A549 treated with AZD9567 at 1 μM for 4 hours (cell line): ENCODE results near the gene HTR3C. TPM values are rescaled to one million over a fixed set of nuclear protein-coding genes. Genes with fewer than 3 reads are reported as not detected.

ENCODE experiments used
- total RNA-seq: library from RNA; stranded (reverse); fragments of 200-300 nt; extraction: Qiagen RNA extraction; gene quantifications from 5 replicates; pipeline ENCODE4 v1.2.3, GENCODE V29; 2022; ENCODE audit not compliant: insufficient read depth

The HTR3C gene
- total RNA-seq: not detected in 5 replicates

GRCh38 chr3:184052767-184053166 lies at the start of gene HTR3C:
Gene HTR3C, plus strand, starts transcription at chr3:184053047. Its CDS starts 34 bp downstream, at chr3:184053081.

GRCh38 chr3:184017672-184018423 lies 35.0 kb upstream of the HTR3C start, which contains the start of gene ABCC5:
Gene ABCC5, minus strand, starts transcription at chr3:184017884. Its CDS starts 3,492 bp downstream, at chr3:184014392.

GRCh38 chr3:184031187-184031792 lies 21.6 kb upstream of the HTR3C start, which contains the start of gene HTR3D:
Gene HTR3D, plus strand, starts transcription at chr3:184031742. Its CDS starts 0 bp downstream, at chr3:184031742.

DNA sequence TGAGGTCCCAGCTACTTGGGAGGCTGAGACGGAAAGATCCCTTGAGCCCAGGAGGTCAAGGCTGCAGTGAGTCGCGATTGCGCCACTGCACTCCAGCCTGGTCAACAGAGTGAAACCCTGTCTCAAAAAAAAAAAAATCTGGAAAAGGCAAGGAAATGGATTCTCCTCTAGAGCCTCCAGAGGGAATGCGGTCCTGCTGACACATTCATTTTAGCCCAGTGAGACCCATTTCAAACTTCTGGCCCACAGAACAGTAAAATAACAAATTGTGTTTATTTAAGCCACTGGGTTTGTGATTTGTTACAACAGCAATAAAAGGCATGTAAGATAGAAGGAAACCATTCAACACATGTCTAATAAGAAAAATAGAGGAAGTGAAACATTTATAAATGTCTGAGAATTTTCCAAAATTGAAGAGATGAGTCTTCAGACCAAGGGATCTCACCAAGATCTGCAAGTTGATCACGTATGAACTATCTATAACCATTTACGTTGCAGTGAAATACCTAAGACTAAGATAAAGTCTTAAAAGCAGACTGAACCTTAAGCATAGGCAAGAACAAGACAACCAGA lies 44.0 kb downstream of the HTR3C start, which contains the start of gene HTR3E:
Gene HTR3E (plus strand): TSS at position 254 of the 573 bp plus-strand sequence. CDS start 466 bp downstream, outside the sequence.

Other genes starting within 250 kb of the HTR3C start
- gene MAP6D1, start 227.5 kb upstream of the HTR3C start, total RNA-seq: 7.2 to 11.2 TPM (median 8.0 TPM) in 5 replicates
- gene PARL, start 168.2 kb upstream of the HTR3C start, total RNA-seq: 59.0 to 71.3 TPM (median 66.5 TPM) in 5 replicates
- 9.1 to 17.1 TPM (median 15.7 TPM) in 5 replicates for gene ABCC5, start 35.2 kb upstream of the HTR3C start, total RNA-seq
- gene HTR3D, start 21.3 kb upstream of the HTR3C start, total RNA-seq: not detected in 5 replicates
- gene HTR3E, start 44.0 kb downstream of the HTR3C start, total RNA-seq: not detected in 5 replicates
- gene EIF2B5, start 82.3 kb downstream of the HTR3C start, total RNA-seq: 20.0 to 30.1 TPM (median 29.4 TPM) in 5 replicates
- gene DVL3, start 102.3 kb downstream of the HTR3C start, total RNA-seq: 19.5 to 27.8 TPM (median 26.1 TPM) in 5 replicates
- gene AP2M1, start 121.8 kb downstream of the HTR3C start, total RNA-seq: 297 to 322 TPM (median 311 TPM) in 5 replicates
- gene ABCF3, start 133.2 kb downstream of the HTR3C start, total RNA-seq: 29.6 to 39.2 TPM (median 36.9 TPM) in 5 replicates
- 0.31 to 0.63 TPM (median 0.49 TPM) in 4 of 5 replicates, not detected in the other for gene VWA5B2, start 176.5 kb downstream of the HTR3C start, total RNA-seq
- 54.6 to 81.9 TPM (median 70.6 TPM) in 5 replicates for gene ALG3, start 195.9 kb downstream of the HTR3C start, total RNA-seq
- gene EEF1AKMT4, start 196.6 kb downstream of the HTR3C start, total RNA-seq: 11.9 to 14.1 TPM (median 13.0 TPM) in 5 replicates
- gene CAMK2N2, start 208.5 kb downstream of the HTR3C start, total RNA-seq: 1.3 to 1.7 TPM (median 1.4 TPM) in 4 of 5 replicates, not detected in the other
- not detected in 5 replicates for gene ECE2, start 223.0 kb downstream of the HTR3C start, total RNA-seq
- gene PSMD2, start 246.2 kb downstream of the HTR3C start, total RNA-seq: 299 to 355 TPM (median 301 TPM) in 5 replicates